Activated CD8-positive, alpha-beta memory T cell treated with anti-CD3 and anti-CD28 coated beads for 36 hours (primary cell): ENCODE results near the gene METTL26. TPM values are rescaled to one million over a fixed set of nuclear protein-coding genes. Genes with fewer than 3 reads are reported as not detected.

ENCODE experiments used
- CTCF ChIA-PET: fragments of 350-600 bp; sonication (Branson Sonifier 250); formaldehyde crosslinking; loops from one replicate; lab custom pipeline; 2021; ENCODE audit warnings: antibody characterized with exemption; lab: Charles Lee
- POLR2A ChIA-PET: fragments of 350-600 bp; sonication (Branson Sonifier 250); formaldehyde crosslinking; loops from one replicate; lab custom pipeline; 2021; ENCODE audit warnings: antibody characterized with exemption; lab: Charles Lee
- total RNA-seq, 2 experiments: library from RNA; stranded (reverse); gene quantifications; one replicate each; pipeline ENCODE4 v1.2.3, GENCODE V29; 2021

The METTL26 gene
- total RNA-seq, 2 experiments from 2014 or later = 136 to 137 TPM

DNA sequence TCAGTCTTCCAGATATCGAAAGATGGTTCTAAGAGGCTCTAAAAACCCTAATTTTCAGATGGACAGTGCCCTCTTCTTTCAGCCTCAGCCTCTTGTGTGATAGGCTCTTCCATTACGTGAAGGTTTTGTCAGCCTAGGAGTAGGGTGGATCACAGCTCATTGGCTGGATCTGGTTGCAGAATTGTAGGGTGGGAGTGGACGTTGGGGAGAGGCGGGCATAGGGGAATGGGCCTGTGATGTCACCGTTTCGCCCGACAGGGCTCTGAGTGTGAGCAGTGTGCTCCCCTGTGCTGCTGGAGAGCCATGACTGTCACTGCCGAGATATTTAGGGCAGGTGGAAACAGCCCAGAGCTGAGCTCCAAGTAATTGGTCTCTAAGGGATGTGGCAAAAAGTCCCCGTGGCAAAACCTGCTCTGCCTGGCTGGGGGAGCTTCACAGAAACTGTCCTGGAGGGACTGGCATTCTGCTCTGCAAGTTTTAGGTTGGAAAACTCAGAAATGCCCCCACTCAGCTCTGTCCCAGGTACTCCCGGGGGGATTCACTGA, 11.5 kb downstream of the METTL26 start:
- POLR2A ChIA-PET = no interaction called here
- CTCF ChIA-PET = interaction anchor here (0.6 kb wide), 1 partner anchor 23 kb away, joined by 3 read pairs; no protein-coding TSS in a partner anchor

GRCh38 chr16:622920-623280, 13.2 kb downstream of the METTL26 start:
- ChIA-PET CTCF (interaction anchor here (0.7 kb wide), 1 partner anchor 29 kb away, joined by 3 read pairs; no protein-coding TSS in a partner anchor), POLR2A (no interaction called here)

- ChIA-PET CTCF (no interaction called here), POLR2A (interaction anchor here (0.6 kb wide), 1 partner anchor 74 kb away, joined by 3 read pairs; no protein-coding TSS in a partner anchor)
Observed at GRCh38 chr16:621526-622105, 14.5 kb downstream of the METTL26 start.

GRCh38 chr16:620700-621525, 15.2 kb downstream of the METTL26 start:
- ChIA-PET POLR2A (interaction anchor here (0.6 kb wide), 1 partner anchor 75 kb away, joined by 3 read pairs; no protein-coding TSS in a partner anchor), CTCF (no interaction called here)

- CTCF ChIA-PET = no interaction called here
- POLR2A ChIA-PET = no interaction called here
Observed at GRCh38 chr16:619476-620100, 16.5 kb downstream of the METTL26 start.

- CTCF ChIA-PET = no interaction called here
- POLR2A ChIA-PET = no interaction called here
Observed at GRCh38 chr16:617855-618254, 18.2 kb downstream of the METTL26 start.

DNA sequence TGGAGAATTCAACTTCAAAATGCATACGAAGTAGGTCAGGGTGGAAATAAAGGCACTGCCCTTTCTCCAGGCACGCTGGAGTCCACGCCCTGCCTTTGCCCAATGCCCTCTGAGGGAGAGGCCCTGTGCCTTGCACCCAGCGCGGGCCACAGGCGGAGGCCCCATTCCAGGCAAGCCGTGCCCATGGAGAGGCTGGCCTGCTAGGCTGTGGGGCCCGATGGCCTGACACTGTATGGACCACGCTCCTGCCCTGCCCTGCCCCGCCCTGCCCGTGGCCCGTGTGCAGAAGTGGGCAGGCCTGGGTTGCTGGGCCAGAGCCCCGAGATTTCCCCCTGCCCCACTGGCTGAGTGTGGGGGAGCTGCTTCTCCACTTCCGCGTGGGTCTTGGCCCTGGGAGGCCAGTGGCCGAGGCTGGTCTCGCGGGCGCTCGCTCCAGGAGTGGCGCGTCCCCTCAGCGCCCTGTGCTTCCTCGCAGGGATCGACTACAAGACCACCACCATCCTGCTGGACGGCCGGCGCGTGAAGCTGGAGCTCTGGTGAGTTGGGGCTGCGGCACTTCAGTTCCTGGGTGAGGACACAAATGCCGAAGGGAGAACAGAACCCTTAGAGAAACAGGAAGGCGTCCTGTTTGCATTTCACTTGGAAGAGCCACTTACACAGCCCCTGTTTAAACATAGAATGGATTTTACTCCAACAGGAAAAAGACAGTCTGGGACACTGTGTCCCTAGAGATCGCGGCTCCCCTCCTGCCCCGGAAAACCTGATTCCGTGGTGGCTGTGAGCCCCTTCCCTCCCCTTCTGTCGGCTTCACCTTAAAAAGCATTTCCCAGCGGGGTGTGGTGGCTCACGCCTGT, 19.1 kb downstream of the METTL26 start:
- ChIA-PET POLR2A (no interaction called here), CTCF (no interaction called here)

- ChIA-PET CTCF (no interaction called here), POLR2A (no interaction called here)
Observed at GRCh38 chr16:615122-615521, 21.0 kb downstream of the METTL26 start.

DNA sequence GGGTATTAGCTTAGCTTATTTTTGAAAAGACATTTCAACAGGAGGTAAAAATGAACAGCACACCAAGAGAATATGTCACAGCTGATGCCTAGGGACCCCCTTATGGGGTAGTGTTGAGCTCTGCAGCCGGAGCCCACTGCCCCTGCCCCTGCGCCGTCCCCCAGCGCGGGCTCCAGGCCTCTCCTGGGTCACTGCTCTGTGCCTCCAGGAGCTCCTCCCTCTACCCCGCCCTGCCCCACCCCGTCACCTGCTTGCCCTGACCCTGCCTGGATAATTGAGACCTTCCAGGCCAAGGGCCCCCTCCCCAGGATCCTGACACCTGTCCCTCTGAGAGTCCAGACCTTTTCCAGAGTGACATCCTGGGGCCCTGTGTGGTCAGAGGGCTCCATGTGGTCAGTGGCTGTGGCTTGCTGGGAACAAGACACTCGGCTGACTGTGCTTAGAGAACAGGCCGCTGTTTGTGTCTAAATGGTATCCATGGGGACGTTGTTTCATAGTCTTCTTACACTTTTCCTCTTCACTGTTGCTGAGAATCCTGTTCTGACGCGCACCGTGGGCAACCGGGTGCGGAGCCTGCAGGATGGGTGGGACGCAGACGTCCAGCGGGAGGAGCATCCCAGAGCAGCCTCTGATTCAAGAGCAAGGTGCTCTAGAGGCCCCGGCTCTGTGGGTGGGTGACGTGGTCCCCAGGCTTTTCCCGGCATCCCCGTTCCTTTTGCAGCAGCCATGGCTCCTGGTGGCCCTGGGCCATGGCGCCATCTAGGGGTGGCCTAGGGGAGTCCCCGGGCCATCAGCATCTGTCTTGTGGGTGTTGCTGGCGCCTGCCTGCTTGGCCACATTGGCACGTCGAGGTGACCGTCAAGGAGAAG, 25.4 kb downstream of the METTL26 start:
- POLR2A ChIA-PET = no interaction called here

GRCh38 chr16:609984-610383, 26.1 kb downstream of the METTL26 start:
- POLR2A ChIA-PET = no interaction called here
- CTCF ChIA-PET = interaction anchor here (0.8 to 2.5 kb wide), 2 partner anchors 9 to 30 kb away, joined by 3 to 8 read pairs; no protein-coding TSS in a partner anchor

More for the DNA sequence above, 25.4 kb downstream of the METTL26 start:
- CTCF ChIA-PET = no interaction called here

- ChIA-PET CTCF (interaction anchor here (0.8 to 2.5 kb wide), 2 partner anchors 8 to 30 kb away, joined by 3 to 8 read pairs; no protein-coding TSS in a partner anchor), POLR2A (interaction anchor here (0.6 kb wide), 1 partner anchor 11 kb away, joined by 4 read pairs; no protein-coding TSS in a partner anchor)
Observed at GRCh38 chr16:609316-609715, 26.8 kb downstream of the METTL26 start.

DNA sequence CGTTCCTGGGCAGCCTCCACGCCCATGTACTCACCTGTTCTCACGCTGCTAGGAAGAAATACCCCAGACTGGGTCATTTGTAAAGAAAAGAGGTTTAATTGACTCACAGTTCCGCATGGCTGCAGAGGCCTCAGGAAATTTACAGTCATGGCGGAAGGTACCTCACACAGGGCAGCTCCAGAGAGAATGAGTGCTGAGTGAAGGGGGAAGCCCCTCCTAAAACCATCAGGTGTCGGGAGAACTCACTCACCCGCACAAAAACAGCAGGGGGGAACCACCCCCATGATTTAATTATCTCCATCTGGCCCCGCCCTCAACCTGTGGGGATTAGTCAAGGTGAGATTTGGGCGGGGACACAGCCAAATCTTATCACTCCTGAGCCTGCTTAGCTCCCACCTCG, 28.1 kb downstream of the METTL26 start:
- CTCF ChIA-PET = interaction anchor here (2.5 kb wide), 1 partner anchor 28 kb away, joined by 8 read pairs; no protein-coding TSS in a partner anchor
- POLR2A ChIA-PET = no interaction called here

GRCh38 chr16:606656-607307, 29.3 kb downstream of the METTL26 start:
- ChIA-PET POLR2A (no interaction called here), CTCF (interaction anchor here (0.6 kb wide), 1 partner anchor 9 kb away, joined by 3 read pairs; no protein-coding TSS in a partner anchor)

GRCh38 chr16:603933-604332, 32.2 kb downstream of the METTL26 start:
- CTCF ChIA-PET = no interaction called here
- POLR2A ChIA-PET = no interaction called here

DNA sequence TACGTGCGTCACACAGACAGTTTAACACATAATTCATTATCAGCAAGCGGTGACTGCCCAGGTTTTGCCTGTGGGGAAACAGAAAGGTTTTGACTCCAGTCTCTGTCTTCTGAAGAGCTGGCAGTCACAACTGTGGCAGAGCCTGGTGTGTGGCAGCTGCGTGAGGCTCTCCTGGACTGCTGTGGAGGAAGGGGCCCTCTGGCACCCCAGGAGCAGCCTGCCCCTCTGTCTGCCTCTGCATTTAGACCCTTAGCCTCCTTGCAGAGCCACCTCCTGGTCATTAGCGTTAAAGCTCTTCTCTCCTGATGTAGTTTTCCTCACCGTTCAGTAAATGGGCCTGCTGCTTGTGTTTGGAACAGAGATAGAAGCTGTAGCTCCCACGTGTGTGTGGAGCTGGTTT, 35.3 kb downstream of the METTL26 start:
- ChIA-PET CTCF (interaction anchor here (0.7 to 1.2 kb wide), 3 partner anchors 9 to 21 kb away, joined by 3 read pairs; no protein-coding TSS in a partner anchor), POLR2A (interaction anchor here (1.4 kb wide), 1 partner anchor 12 kb away, joined by 3 read pairs; no protein-coding TSS in a partner anchor)

DNA sequence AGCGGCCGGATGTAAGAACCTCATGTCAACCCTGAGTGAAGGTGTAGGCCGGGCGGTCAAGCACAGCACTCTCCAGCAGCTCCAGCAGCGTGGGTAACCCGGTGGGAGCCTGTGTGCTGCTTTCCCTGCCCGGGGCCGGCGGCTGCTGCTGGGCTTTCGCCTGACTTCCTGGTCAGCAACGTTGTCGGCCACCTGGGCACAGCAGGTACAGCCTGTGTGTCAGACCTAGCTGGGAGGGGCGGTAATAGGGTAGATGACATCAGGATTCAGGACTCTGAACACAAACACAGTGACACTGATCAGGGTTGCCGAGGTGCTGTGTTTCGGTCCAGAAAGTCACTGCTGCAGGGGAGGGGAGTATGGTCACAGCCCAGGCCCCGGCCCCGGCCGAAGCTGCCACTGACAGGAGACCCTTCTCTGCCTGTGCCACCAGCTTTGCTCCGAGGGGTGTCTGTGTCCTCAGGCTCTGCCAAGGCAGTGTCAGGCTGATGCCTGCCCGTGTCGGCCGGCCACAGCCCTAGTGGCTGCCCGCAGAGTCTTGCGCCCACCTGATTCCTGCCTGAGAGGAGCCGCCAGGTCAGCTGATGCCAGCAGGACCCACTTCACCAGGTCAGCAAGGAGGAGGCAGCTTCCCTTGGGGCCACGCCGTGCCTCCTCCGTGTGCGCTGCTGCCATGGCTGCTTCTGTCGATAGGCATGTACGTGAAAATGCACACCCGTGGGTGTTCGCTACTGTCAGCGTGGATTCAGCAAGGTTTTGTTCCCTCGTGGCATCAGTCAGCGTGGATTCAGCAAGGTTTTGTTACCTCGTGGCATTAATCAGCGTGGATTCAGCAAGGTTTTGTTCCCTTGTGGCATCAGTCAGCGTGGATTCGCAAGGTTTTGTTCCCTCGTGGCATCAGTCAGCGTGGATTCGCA, 37.0 kb downstream of the METTL26 start:
- POLR2A ChIA-PET = no interaction called here
- CTCF ChIA-PET = interaction anchor here (0.6 kb wide), 1 partner anchor 399 kb away, joined by 3 read pairs; no protein-coding TSS in a partner anchor
